Ovary (tissue), 9 donors: ENCODE data around the gene TTLL10. TPM values are rescaled to one million over a fixed set of nuclear protein-coding genes. Genes with fewer than 3 reads are reported as not detected.

Source experiments
- DNase-seq, 5 donors: peaks; one replicate each; pipeline ENCODE4 v3.0.0-alpha.2; 2019 to 2020
- H3K27ac ChIP-seq, 2 donors: fragments of 200-600 bp; one replicate each; pipeline versions ENCODE4 v1.5.1 to v1.8.0; 2019 to 2022
- H3K27me3 ChIP-seq: fragments of 200-600 bp; one replicate; pipeline ENCODE4 v1.8.0; 2022
- H3K36me3 ChIP-seq: fragments of 200-600 bp; sonication (generic); one replicate; pipeline ENCODE4 v1.5.1; 2019
- H3K4me1 ChIP-seq: one replicate; pipeline ENCODE4 v1.8.1; 2013; ENCODE audit warnings: mild to moderate bottlenecking, moderate library complexity; ENCODE audit not compliant: insufficient read depth
- H3K4me3 ChIP-seq: fragments of 200-600 bp; sonication (generic); one replicate; pipeline ENCODE4 v1.5.1; 2017
- H3K9me3 ChIP-seq, 2 donors: fragments of 200-600 bp in 1 of 2; sonication (generic) in 1 of 2; one replicate each; pipeline versions ENCODE4 v1.5.1 to v1.8.1; 2013 to 2019; ENCODE audit warnings: mild to moderate bottlenecking in 1 of 2, moderate library complexity in 1 of 2
- CTCF ChIP-seq, 3 donors: fragments of 450-650 bp in 2 of 3; fragments of 200-600 bp in 1 of 3; IDR thresholded peaks; one replicate each; pipeline versions ENCODE4 v1.5.1 to v1.8.0; 2016 to 2022; ENCODE audit warnings: antibody characterized with exemption in 3 of 3, mild to moderate bottlenecking in 1 of 3
- EP300 ChIP-seq: sonication (generic); formaldehyde crosslinking; IDR thresholded peaks from one replicate; pipeline ENCODE4 v1.6.1; 2017; ENCODE audit warnings: antibody characterized with exemption
- POLR2A ChIP-seq: fragments of 450-650 bp; IDR thresholded peaks from one replicate; pipeline ENCODE4 v1.6.1; 2017; ENCODE audit warnings: antibody characterized with exemption, mild to moderate bottlenecking, moderate library complexity
- WGBS, 3 donors: extraction: QIAGEN DNeasy Blood & Tissue Kit in 1 of 3; methylation state at CpG; one replicate each; pipeline versions ENCODE4 v1.1.5 to v1.1.7; 2013 to 2017; 5-methylcytosine and 5-hydroxymethylcytosine counted together
- intact Hi-C, 4 donors: fragments of 100-400 bp; cut with DNase I; formaldehyde crosslinking; loops; one replicate each; pipeline versions ENCODE4 v1.11.0 to v1.15.1; 2022 to 2023
- polyA plus RNA-seq, 2 donors: library from polyadenylated mRNA; stranded (reverse); fragments of 200-250 nt in 1 of 2; fragments of 350-450 nt in 1 of 2; fragmentation: Illumina TruSeq in 1 of 2; extraction: RNeasy Lipid Tissue Mini Kit (QIAGEN cat#74804) in 1 of 2; gene quantifications; one replicate each; pipeline ENCODE4 v1.2.3, GENCODE V29; 2013 to 2014
- total RNA-seq, 7 donors: library from RNA; depleted of rRNA in 2 of 7; stranded (reverse); fragments of >200 nt in 2 of 7; fragmentation: NEBNext Ultra II Directional in 3 of 7; extraction: Animal tissue kit (Norgen Biotek cat#: 25700) in 3 of 7; gene quantifications; one replicate each; pipeline versions ENCODE4 v1.1.0 to v1.2.4, GENCODE V29; 2016 to 2023
- donor health status: DM: no; HTN: no; CAD: no; lungs with moderate emphysema.
- donor health status: DM: no; HTN: no; CAD: no.
- donor health status: Bipolar disorder and iron deficiency.
- donor health status: DM: yes; HTN: yes; CAD: no.
- donor health status: DM: no; HTN: no; CAD: no.
- donor health status: DM: yes; HTN: yes; CAD: no.

Gene TTLL10
- total and polyA plus RNA-seq, 9 donors, result 0.60 to 7.0 (median 1.1) TPM; not detected in 4

DNA sequence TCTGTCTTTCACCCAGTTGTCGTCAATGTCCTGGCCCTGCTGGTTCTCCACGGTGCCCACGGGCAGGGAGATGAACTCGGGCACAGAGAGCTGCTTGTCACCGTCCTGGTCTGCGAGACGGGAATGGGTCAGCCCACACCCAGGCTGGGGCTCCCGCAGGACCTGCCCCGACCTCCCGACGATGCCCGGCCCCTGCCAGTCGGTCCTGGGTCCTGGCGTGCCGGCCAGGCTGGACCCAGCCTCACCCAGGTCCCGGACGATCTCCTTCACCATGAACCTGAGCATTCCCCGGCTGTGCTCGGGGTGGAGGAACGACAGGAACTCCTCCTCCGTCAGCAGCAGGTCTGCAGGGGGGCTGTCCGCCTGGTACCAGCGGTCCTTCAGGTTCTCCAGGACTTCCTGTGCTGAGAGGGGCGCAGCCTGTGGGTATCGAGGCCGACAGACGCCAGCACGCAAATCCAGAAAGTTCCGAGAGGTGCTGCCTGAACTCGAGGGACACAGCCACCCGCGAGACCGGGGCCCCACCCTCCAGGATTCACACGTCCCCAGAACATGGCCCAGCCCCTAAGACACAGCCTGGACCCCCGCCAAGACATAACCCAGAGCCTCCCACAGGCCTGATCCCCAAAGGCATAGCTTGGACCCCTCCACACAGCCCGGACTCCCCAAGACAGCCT lies 45.0 kb downstream of the TTLL10 start:
- intact Hi-C loops, result no loop called here
- DNase-seq, result no peak
- Histone ChIP-seq H3K9me3 (no peaks in the 10 kb centered on the region), H3K27ac (no peak overlapping the region), H3K36me3 (no peaks in the 10 kb centered on the region), H3K27me3 (no peaks in the 10 kb centered on the region), H3K4me3 (no peak overlapping the region), H3K4me1 (no peaks in the 10 kb centered on the region)
- WGBS, 3 donors, result 88 to 92% (median 92%) methylated on average over 20 to 36 of the region's 36 CpGs
- TF ChIP-seq EP300 (no peak), POLR2A (no peak), CTCF (IDR thresholded peaks at IDR 0.05) (no peak)

DNA sequence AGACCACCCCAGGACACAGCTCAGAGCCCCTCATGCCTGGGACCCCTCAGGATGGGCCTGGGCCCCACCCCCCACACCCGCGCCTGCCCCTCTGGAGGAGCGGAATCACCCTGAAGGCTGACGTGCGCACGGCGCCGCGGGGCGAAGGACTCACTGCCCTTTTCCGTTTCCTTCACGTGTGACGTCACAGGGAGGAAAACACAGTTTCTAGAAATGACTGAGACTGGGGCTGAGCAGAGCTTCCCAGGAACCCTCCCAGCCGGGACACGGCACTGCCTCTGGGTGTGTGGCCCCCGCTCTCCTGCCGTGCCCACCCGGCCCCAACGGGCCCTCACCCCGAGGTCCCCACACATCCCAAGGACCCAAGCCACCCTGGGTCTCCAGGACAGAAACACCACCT lies 45.7 kb downstream of the TTLL10 start:
- Histone ChIP-seq H3K4me1 (no peaks in the 10 kb centered on the region), H3K27ac (no peak overlapping the region), H3K9me3 (no peaks in the 10 kb centered on the region), H3K36me3 (no peaks in the 10 kb centered on the region), H3K27me3 (no peaks in the 10 kb centered on the region), H3K4me3 (no peak overlapping the region)
- TF ChIP-seq CTCF (IDR thresholded peaks at IDR 0.05), result no peak
- no peak for DNase-seq
- 93 to 96% (median 95%) methylated on average over 20 of the region's 20 CpGs for WGBS, 3 donors
- intact Hi-C loops, result no loop called here

DNA sequence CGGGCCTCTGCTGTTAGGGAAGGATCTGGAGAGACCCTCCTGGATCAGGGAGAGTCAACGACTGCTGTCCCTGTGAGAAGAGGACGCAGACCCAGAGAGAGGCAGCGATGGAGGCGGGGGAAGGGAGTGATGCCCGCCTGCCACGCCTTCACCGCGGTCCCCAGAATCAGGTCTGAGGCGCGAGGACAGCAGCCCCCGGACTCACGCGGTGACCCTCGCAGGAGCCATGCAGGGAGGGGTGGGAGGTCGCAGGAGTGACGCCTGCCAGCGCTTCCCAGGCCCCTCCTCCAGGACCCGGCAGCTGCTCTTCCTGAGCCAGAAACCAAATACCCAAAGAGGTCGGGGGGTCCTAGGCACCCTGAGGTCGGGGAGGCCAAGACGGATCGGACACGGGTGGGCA lies 46.5 kb downstream of the TTLL10 start:
- H3K9me3 ChIP-seq, result no peaks in the 10 kb centered on the region
- H3K4me1 ChIP-seq, result no peaks in the 10 kb centered on the region
- no peak overlapping the region for H3K4me3 ChIP-seq
- DNase-seq, result no peak
- H3K27ac ChIP-seq, result no peak overlapping the region
- TF ChIP-seq CTCF (IDR thresholded peaks at IDR 0.05) (no peak), EP300 (no peak), POLR2A (no peak)
- intact Hi-C loops, result no loop called here
- 86 to 88% (median 87%) methylated on average over 24 of the region's 24 CpGs for WGBS, 3 donors
- H3K27me3 ChIP-seq, result no peaks in the 10 kb centered on the region
- H3K36me3 ChIP-seq, result no peaks in the 10 kb centered on the region

- intact Hi-C loops, result no loop called here
- 85 to 93% (median 92%) methylated on average over 27 to 30 of the region's 30 CpGs for WGBS, 3 donors
- no peak for TF ChIP-seq CTCF (IDR thresholded peaks at IDR 0.05)
- TF ChIP-seq EP300, result no peak
- TF ChIP-seq POLR2A, result no peak
- DNase-seq, result no peak
- Histone ChIP-seq H3K36me3 (no peaks in the 10 kb centered on the region), H3K4me3 (no peak overlapping the region), H3K27ac (no peak overlapping the region), H3K4me1 (no peaks in the 10 kb centered on the region), H3K9me3 (no peaks in the 10 kb centered on the region), H3K27me3 (no peaks in the 10 kb centered on the region)
Observed at GRCh38 chr1:1221887-1222574, 48.4 kb downstream of the TTLL10 start.
